Fibroblast of mammary gland (primary cell): ENCODE results near the gene TUBGCP6.
A peak's percentile ranks its signal among the peaks of the same experiment; 100 is the strongest.

Experiments used
- DNase-seq: peaks from one replicate; pipeline ENCODE4 v3.0.0-alpha.2; 2010; ENCODE audit warnings: low read depth
- H3K4me3 ChIP-seq: 2 replicates; pipeline ENCODE4 v1.5.1; 2011; ENCODE audit warnings: low read depth, mild to moderate bottlenecking, low read length, moderate library complexity; ENCODE audit not compliant: control insufficient read depth
- TF ChIP-seq, protein P1 (sequence below): conservative IDR thresholded peaks from 2 replicates; pipeline ENCODE4 v1.5.1; 2011; ENCODE audit warnings: low read depth, low read length, inconsistent platforms; ENCODE audit not compliant: control insufficient read depth, insufficient read depth

Gene TUBGCP6

DNA sequence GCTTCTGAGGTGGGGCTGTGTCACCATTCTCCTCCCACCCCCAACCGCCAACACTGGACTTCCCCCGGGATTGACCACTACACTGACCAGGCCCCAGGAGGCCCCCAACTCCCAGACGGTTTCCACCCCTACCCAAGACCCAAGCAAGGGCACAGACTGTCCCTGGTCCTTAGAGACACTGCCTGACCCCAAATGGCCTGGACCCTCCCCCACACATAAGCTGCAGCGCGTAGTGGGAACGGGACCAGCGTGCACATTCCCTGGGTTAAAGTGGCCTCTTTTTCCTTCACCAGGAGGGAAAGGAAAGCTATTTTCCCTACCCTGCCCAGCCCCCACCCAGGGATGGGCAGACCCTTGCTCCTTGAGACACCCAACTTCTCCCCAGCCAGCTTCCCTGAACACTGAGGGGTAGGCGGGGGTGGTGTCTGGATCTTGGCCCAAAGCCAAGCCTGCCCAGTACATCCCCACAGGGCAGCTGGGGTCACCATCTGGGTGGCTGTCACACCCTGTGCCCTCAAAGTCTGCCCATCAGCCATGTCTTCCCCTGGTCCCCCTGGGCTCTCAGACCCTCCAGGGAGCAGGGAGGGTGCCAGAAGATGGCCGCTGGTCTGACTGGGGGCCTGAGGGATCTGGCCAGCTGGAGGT lies 18.3 kb upstream of the TUBGCP6 start:
- no peak overlapping the region for H3K4me3 ChIP-seq
- TF ChIP-seq, protein P1, sequence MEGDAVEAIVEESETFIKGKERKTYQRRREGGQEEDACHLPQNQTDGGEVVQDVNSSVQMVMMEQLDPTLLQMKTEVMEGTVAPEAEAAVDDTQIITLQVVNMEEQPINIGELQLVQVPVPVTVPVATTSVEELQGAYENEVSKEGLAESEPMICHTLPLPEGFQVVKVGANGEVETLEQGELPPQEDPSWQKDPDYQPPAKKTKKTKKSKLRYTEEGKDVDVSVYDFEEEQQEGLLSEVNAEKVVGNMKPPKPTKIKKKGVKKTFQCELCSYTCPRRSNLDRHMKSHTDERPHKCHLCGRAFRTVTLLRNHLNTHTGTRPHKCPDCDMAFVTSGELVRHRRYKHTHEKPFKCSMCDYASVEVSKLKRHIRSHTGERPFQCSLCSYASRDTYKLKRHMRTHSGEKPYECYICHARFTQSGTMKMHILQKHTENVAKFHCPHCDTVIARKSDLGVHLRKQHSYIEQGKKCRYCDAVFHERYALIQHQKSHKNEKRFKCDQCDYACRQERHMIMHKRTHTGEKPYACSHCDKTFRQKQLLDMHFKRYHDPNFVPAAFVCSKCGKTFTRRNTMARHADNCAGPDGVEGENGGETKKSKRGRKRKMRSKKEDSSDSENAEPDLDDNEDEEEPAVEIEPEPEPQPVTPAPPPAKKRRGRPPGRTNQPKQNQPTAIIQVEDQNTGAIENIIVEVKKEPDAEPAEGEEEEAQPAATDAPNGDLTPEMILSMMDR: no peak
- DNase-seq: no peak

DNA sequence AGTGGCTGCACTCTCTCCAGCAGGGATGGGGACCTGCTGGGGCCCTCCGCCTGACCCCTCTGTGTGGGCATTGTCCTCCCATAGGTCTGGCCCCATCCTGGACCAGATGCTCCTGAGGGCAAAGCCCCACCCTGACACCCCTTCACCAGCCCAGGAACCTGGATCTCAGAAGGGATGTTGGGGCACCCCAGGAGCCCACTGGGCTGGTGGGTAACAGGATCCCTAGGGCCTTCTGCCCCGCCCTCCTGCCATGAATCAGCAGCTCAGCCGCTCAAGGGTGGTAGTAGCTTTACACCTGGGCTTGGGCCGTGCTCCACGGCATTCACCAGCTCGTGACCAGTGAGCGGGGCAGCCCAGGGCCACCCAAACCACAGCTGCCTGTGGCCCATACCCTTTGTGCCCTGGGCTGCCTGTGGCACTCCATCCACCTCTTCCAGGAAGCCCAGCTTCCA lies 17.7 kb upstream of the TUBGCP6 start:
- DNase-seq: peak; percentile 10
- no peak overlapping the region for H3K4me3 ChIP-seq
- TF ChIP-seq, protein P1: no peak

DNA sequence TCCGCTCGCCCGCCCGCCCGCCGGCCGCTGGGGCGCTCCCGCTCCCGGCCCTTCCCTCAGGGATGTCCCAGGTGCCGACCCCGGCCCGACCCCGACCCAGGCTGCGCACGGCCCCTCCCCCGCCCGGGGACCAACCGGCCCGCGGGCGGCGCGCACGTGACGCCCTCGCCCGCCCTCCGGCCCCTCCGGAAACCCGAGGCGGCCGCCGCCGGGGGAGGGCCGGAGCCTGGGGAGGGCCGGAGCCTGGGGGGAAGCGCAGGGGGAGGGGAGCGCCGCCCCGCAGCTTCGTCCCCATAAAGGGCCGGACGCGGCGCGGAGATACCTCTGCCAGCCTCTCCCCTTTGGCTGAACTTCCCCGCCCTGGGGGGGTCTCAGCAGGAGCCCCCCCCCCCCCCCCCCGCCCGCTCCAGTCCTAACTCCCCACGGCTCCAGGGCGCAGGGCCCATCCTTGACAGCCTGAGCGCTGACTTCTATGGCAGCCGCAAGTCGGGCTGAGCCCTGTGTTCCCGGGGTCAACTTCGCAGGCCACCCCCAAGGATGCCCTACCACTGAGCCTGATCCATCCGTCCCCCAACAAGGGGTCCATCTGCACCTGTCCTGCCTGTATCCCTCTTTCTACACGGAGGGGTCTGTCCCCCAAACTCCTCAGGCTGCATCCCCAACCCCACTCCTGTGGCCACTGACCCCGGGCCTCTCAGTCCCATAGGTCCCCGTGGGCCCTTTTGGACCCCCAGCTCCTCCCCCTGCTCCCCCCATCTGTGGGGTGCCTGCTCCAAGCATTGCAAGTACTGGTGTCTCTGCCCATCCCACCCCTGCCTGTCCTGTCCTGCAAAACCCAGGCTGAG lies 17.0 kb upstream of the TUBGCP6 start, which contains the start of gene MAPK12:
MAPK12 (minus strand) TSS at position 69 of the 845 bp plus-strand sequence. CDS start 174 bp downstream, outside the sequence.
- peak within 1 kb of the TSS; percentile 62 for H3K4me3 ChIP-seq

DNA sequence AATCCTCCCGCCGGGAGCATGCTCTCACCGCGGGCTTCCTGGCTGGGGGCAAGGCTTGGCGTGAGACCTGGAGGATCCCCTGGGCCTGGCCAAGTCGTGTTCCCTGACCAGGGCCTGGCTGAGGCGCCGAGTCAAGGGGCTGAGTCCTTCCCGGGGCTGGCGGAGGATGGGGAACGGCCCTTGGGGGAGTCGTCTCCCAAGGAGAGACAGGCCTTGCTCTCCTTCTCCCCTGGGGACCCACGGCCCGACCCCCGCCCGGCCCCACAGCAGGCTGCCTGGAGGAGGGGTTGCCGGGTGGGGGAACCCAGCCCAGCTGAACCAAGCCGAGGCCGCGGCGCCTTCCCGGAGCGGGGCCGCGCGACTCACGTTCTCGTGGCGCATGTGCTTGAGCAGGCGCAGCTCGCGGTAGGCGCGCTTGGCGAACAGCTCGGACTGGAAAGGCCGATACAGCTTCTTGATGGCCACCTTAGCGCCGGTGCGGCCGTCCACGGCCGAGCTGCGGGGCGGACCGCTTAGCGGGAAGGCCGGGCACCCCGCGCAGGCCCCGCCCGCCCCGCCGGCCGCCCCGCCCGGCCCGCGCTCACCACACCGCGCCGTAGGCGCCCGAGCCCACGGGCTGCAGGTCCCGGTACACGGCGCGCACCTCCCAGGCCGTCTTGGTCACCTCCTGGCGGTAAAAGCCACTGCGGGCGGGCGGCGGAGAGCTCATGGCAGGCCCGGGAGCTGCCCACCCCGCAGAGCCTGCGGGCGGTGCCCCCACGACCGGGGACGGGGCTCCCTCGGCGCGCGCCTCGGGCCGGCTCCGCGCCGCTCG lies 16.2 kb upstream of the TUBGCP6 start:
- peak overlapping the region; percentile 62 for H3K4me3 ChIP-seq
- TF ChIP-seq, protein P1: no peak
- peak; percentile 64 for DNase-seq

More for the DNA sequence above, 17.0 kb upstream of the TUBGCP6 start, which contains the start of gene MAPK12:
- peak; percentile 9 for DNase-seq
- TF ChIP-seq, protein P1: no peak

DNA sequence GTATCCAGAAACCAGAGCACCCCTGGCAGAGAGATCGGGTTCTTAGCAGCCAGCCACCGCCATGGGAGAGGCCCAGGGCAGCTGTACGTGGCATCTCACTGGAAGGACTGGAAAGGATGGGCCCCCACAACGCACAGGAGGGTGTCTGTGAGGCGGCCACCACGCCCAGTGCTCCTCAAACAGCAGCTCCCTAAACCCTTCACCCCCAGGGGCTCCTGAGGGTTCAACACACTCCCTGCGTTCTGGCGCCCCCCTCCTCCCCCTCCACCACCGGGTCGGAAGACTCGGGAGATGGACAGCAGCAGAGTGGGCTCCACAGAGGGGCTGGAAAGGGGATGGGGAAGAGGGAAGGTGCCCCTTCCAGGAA lies 15.6 kb upstream of the TUBGCP6 start:
- peak overlapping the region; percentile 62 for H3K4me3 ChIP-seq
- DNase-seq: peak; percentile 15
- TF ChIP-seq, protein P1: no peak

DNA sequence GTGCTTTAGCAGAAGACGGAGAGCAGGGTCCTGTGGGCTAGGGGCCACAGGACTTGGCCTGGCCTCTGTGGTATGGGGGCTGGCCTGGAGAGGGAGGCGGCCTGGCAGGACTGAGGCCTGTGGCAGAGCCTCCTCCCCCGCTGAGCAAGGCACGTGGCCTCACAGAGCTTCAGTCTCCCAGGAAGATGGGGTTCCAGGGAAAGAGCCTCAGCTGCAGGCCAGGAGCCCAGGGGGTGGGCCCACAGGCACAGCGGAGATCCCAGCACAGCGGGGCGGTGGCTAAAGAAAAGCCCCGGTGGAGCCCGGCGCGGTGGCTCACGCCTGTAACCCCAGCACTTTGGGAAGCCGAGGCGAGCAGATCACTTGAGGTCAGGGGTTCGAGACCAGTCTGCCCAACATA lies 14.5 kb upstream of the TUBGCP6 start:
- DNase-seq: peak; percentile 15
- TF ChIP-seq, protein P1: no peak
- H3K4me3 ChIP-seq: no peak overlapping the region
